NCI-H446 (cell line): ENCODE data around the gene RETREG3.
"Not testable (repeated sequence)": the region's sequence is repeated elsewhere in the genome, so short reads cannot be mapped to it uniquely, and the experiment has no call there.

ENCODE experiments used
- DNase-seq, 2 experiments: peaks; one replicate each; lab custom pipeline; 2025; lab: John Stamatoyannopoulos, UW

RETREG3 gene

GRCh38 chr17:42553161-42553818, 55.9 kb downstream of the RETREG3 start:
- no peak for DNase-seq

GRCh38 chr17:42552736-42553135, 56.4 kb downstream of the RETREG3 start, which contains the start of gene HSD17B1:
Gene HSD17B1, plus strand, starts transcription at chr17:42552923. Its CDS starts 11 bp downstream, at chr17:42552934.
- DNase-seq: not testable (repeated sequence)

GRCh38 chr17:42548993-42549755, 60.0 kb downstream of the RETREG3 start:
- DNase-seq: no peak

GRCh38 chr17:42548070-42548837, 60.9 kb downstream of the RETREG3 start:
- no peak for DNase-seq

GRCh38 chr17:42547698-42548069, 61.5 kb downstream of the RETREG3 start:
- DNase-seq: no peak

- DNase-seq: no peak
Measured at GRCh38 chr17:42547001-42547461, 62.1 kb downstream of the RETREG3 start.

GRCh38 chr17:42545755-42546505, 63.2 kb downstream of the RETREG3 start:
- DNase-seq: not testable (repeated sequence)

GRCh38 chr17:42544874-42545283, 64.3 kb downstream of the RETREG3 start:
- DNase-seq: no peak

DNA sequence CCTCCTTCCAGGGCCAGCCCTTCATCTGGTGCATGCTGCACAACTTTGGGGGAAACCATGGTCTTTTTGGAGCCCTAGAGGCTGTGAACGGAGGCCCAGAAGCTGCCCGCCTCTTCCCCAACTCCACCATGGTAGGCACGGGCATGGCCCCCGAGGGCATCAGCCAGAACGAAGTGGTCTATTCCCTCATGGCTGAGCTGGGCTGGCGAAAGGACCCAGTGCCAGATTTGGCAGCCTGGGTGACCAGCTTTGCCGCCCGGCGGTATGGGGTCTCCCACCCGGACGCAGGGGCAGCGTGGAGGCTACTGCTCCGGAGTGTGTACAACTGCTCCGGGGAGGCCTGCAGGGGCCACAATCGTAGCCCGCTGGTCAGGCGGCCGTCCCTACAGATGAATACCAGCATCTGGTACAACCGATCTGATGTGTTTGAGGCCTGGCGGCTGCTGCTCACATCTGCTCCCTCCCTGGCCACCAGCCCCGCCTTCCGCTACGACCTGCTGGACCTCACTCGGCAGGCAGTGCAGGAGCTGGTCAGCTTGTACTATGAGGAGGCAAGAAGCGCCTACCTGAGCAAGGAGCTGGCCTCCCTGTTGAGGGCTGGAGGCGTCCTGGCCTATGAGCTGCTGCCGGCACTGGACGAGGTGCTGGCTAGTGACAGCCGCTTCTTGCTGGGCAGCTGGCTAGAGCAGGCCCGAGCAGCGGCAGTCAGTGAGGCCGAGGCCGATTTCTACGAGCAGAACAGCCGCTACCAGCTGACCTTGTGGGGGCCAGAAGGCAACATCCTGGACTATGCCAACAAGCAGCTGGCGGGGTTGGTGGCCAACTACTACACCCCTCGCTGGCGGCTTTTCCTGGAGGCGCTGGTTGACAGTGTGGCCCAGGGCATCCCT, 65.7 kb downstream of the RETREG3 start:
- no peak for DNase-seq

DNA sequence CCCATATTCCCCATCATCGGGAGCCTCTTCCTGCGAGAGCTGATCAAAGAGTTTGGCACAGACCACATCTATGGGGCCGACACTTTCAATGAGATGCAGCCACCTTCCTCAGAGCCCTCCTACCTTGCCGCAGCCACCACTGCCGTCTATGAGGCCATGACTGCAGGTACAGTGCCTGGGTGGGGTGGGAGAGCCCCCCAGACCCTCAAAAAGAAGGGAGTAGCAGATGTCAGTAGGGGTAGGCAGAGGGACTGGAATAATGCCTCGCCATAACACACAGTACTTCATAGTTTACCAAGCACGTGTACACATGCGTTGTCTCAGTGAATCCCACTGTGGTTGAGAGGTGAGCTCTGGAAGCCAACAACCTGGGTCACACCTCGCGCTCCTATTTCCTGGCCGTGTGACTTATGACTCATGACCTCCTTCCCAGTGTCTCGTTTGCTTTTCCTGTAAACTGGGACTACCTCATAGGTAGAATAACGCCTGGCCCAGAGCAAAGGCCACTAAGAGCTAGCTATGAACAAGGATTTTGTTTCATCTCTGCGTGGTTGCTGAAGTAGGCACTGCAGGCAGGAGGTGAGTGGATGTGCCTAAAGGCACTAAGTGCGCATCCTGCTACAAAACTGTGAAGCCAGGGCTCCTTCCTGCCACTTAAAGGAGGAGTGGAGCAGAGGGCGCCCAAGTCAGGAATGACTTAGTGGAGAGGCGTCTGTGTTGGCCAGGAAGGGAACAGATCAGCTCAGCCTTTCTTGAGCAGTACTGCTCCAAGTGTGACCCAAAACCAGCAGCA, 67.9 kb downstream of the RETREG3 start:
- DNase-seq: no peak

DNA sequence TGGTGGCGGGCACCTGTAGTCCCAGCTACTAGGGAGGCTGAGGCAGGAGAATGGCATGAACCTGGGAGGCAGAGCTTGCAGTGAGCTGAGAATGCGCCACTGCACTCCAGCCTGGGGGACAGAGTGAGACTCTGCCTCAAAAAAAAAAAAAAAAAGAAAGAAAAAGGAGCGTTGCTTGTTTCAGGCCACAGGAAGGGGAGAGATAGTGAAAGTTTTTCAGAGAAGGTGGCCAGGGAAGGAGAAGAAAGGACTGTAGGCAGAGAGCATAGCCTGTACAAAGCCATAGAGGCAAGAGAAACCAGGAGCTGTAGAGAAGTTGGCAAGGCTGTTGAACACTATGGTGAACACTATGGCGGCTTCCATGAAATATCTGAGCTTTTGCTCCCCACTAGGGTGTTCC, 68.6 kb downstream of the RETREG3 start:
- DNase-seq: not testable (repeated sequence)

- DNase-seq: no peak
Measured at GRCh38 chr17:42538482-42538881, 70.7 kb downstream of the RETREG3 start.

DNA sequence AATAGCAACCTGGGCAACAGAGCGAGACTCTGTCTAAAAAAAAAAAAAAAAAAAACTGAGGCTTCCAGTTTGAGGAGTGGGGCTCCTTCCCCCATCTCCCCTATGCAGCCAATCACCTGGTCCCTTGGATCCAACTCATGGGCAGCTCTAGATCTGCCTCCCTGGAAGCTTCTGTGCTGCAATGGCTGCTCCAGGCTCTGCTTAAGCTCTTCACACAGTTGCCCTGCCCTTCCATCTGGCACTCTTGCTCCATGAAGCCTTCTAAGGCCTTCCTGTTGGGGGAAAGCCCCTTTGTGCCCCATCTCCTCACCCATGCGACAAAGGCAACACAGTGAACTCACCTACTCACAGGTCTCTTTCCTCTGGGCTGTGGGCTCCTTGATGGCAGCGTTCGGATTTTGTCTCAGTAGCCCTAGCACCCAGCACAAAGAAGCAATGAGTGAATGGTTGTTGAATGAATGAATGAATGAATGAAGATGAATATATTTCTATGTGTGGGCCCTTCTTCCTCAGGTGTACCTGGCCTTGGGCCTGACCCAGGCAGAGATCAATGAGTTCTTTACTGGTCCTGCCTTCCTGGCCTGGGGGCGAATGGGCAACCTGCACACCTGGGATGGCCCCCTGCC, 71.2 kb downstream of the RETREG3 start:
- DNase-seq: no peak

DNA sequence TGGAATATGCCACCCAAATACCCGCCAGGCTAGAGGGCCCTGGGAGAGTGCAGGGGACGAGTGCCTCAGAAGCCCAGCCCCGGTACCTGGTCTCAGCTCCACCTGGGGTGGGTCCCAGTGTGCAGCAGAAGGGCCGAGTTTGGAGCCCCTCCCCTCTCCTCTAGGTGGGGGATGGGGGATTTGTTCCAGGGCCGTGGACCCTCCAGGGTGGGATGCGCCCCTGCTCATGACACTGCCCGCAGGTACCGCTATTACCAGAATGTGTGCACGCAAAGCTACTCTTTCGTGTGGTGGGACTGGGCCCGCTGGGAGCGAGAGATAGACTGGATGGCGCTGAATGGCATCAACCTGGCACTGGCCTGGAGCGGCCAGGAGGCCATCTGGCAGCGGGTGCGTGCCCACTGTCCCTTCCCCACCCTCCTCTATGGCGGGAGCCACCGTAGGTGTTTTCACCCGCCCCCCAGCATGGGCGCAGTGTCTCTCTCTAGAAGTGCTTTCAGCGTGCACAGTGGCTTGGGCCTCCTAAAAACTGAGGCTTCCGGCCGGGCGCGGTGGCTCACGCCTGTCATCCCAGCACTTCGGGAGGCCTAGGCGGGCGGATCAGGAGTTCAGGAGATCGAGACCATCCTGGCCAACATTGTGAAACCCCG, 71.9 kb downstream of the RETREG3 start:
- DNase-seq: no peak

DNA sequence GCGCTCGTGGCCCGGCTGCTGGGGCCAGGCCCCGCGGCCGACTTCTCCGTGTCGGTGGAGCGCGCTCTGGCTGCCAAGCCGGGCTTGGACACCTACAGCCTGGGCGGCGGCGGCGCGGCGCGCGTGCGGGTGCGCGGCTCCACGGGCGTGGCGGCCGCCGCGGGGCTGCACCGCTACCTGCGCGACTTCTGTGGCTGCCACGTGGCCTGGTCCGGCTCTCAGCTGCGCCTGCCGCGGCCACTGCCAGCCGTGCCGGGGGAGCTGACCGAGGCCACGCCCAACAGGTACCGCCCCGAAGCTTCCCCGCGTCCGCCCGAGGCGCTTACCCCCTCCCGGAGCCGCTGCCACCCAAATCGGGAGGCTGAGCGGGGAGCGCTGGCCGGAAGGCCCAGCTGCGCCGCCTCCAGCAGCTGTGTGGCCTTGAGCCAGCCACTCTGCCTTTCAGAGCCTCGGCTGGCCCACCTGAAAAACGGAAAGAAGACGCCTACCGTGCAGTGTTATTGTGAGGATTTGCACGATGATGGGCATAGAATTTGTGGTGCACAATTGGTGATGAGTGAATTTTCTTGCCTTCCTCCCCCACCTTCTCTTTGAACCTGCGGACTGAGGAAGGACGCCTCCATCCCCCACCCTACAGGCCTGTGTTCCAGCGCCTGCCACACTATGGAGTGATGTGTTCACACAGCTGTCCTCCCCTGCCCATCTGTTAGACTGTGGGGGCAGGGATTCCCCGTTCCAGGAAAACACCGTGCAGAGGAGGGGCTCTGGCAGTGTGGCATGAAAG, 72.6 kb downstream of the RETREG3 start:
- peak in 1 of 2 experiments; percentile 71 for DNase-seq

DNA sequence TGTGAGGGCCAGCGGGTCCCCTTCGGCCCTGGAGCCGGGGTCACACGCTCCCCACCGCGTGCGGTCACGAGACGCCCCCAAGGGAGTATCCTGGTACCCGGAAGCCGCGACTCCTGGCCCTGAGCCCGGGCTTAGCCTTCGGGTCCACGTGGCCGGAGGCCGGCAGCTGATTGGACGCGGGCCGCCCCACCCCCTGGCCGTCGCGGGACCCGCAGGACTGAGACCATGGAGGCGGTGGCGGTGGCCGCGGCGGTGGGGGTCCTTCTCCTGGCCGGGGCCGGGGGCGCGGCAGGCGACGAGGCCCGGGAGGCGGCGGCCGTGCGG, 73.2 kb downstream of the RETREG3 start, which contains the start of gene NAGLU:
TSS of gene NAGLU (plus strand) at position 194 of the 324 bp plus-strand sequence. CDS start at position 226, 32 bp downstream.
- peak; percentile 89 to 95 for DNase-seq

GRCh38 chr17:42535155-42536047, 73.8 kb downstream of the RETREG3 start:
- no peak for DNase-seq
